Panc1 (cell line): ENCODE data around the gene CORT.

ENCODE experiments used
- CTCF ChIP-seq: fragments of 450-650 bp; IDR thresholded peaks from 2 replicates; pipeline ENCODE4 v1.5.1; 2017; ENCODE audit warnings: mild to moderate bottlenecking
- POLR2AphosphoS5 ChIP-seq: IDR thresholded peaks from 2 replicates; pipeline ENCODE4 v1.6.1; 2012; ENCODE audit warnings: mild to moderate bottlenecking, low read depth, low read length, moderate library complexity

GRCh38 chr1:10494754-10495474 is 45.1 kb downstream of the CORT start:
- TF ChIP-seq POLR2AphosphoS5 (no peak), CTCF (peak; percentile 99)
